NB4 (cell line): ENCODE results near the gene PRMT9.
A peak's percentile ranks its signal among the peaks of the same experiment; 100 is the strongest.

Experiments used
- DNase-seq: peaks from one replicate; pipeline ENCODE4 v3.0.0; 2010; ENCODE audit warnings: low read depth
- H3K4me3 ChIP-seq: one replicate; pipeline ENCODE4 v1.5.1; 2011; ENCODE audit warnings: mild to moderate bottlenecking, low read depth, low read length, moderate library complexity
- MYC ChIP-seq: IDR thresholded peaks from 2 replicates; pipeline ENCODE4 v1.6.1; 2011; ENCODE audit warnings: low read depth, low read length
- POLR2A ChIP-seq: IDR thresholded peaks from 2 replicates; pipeline ENCODE4 v1.6.1; 2011; ENCODE audit warnings: mild to moderate bottlenecking; ENCODE audit not compliant: insufficient read length; ENCODE audit errors: extremely low read depth
- TF ChIP-seq, protein P1 (sequence below): IDR thresholded peaks from 2 replicates; pipeline ENCODE4 v1.6.1; 2011; ENCODE audit warnings: low read depth, low read length
- TF ChIP-seq, protein P2 (sequence below): IDR thresholded peaks from one replicate; pipeline ENCODE4 v1.5.1; 2012; ENCODE audit warnings: low read depth, low read length

PRMT9 gene

DNA sequence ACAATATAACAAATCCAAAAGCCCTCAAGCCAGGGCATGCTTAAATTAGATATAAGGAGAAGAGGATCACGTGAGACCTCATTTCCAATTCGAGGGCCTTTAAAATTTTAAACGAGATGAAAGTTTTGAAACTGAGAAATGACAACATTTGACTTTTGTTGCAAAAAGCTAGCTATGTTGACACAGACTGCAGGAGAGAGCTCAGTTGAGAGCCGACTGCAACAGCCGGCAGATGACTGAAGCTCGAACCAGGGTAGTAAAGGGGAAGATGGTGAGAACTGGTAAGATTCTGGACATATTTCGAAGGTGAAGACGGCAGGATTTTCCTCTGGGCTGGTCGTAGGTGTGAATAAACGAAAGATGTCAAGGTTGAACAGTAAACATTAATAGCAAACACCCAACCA, 773 bp downstream of the PRMT9 start:
- H3K4me3 ChIP-seq, result peak overlapping the region; percentile 77
- TF ChIP-seq, protein P1, sequence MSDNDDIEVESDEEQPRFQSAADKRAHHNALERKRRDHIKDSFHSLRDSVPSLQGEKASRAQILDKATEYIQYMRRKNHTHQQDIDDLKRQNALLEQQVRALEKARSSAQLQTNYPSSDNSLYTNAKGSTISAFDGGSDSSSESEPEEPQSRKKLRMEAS, result no peak
- TF ChIP-seq, protein P2, sequence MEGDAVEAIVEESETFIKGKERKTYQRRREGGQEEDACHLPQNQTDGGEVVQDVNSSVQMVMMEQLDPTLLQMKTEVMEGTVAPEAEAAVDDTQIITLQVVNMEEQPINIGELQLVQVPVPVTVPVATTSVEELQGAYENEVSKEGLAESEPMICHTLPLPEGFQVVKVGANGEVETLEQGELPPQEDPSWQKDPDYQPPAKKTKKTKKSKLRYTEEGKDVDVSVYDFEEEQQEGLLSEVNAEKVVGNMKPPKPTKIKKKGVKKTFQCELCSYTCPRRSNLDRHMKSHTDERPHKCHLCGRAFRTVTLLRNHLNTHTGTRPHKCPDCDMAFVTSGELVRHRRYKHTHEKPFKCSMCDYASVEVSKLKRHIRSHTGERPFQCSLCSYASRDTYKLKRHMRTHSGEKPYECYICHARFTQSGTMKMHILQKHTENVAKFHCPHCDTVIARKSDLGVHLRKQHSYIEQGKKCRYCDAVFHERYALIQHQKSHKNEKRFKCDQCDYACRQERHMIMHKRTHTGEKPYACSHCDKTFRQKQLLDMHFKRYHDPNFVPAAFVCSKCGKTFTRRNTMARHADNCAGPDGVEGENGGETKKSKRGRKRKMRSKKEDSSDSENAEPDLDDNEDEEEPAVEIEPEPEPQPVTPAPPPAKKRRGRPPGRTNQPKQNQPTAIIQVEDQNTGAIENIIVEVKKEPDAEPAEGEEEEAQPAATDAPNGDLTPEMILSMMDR, result no peak
- TF ChIP-seq POLR2A, result no peak
- DNase-seq, result peak; percentile 33

DNA sequence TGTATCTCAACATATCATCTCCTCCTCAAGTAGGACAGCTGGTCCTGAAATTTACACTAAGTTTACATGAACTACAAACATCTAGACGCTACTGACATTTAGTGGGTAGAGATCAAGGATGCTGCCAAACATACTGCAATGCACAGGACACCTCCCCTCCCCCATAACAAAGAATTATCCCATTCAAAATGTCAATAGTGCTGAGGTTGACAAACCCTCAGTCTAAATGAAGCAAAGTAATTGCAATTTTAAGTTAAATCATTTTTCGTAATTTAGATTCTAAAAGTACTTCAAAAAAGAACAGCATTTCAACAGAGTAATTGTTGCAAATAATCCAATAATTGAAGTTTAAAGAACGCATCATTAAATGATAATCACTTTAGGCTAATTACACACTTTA, 1.2 kb downstream of the PRMT9 start:
- TF ChIP-seq, protein P1, result no peak
- TF ChIP-seq MYC (no peak), POLR2A (no peak)
- TF ChIP-seq, protein P2, result no peak
- peak overlapping the region; percentile 77 for H3K4me3 ChIP-seq
- peak; percentile 6 for DNase-seq

DNA sequence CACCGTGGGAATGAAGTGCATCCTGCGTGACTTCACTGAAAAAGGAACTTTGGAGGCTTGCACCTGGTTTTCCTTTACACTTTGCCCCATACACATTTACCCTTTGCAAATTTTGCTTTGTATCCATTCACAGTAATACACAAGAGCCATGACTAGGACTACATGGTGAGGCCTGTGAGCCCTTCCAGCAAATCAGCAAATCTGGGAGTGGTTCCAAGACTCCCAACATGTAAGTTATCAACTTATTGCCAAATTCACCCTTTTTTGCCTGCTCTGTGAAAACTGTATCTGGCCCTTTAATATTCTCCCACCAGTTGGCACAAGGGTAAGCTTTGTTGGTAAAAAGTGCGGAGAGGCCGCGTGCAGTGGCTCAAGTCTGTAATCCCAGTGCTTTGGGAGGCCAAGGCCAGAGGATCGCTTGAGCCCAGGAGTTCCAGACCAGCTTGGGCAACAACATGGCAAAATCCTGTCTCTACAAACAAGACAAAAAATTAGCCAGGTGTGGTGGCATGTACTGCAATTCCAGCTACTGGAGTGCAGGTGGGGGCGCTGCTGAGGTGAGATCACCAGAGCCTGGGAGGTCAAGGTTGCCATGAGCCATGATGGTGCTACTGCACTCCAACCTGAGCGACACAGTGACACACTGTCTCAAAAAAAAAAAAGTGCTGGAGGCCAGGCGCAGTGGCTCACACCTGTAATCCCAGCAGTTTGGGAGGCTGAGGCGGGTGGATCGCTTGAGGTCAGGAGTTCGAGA, 5.0 kb downstream of the PRMT9 start:
- DNase-seq, result no peak
- TF ChIP-seq POLR2A (no peak), MYC (no peak)
- TF ChIP-seq, protein P1, result no peak
- TF ChIP-seq, protein P2, result no peak

DNA sequence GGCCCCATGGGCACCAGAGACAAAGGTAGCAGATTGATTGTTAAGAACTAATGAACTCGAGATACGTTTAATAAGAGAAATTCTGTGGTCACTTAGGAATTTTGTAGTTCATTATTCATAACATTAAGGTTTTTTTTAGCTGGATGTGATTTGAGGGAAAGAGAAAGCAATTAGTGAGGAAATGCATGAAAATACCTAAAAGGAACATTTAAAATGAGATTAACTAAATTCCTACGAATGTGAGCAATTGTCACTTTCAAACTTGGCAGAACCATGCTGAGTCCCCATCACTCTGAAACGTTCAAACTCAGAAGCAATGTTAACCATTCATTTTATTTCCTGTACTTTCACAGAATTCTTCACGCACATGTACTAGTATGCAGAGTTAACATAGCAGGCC, 5.9 kb downstream of the PRMT9 start:
- H3K4me3 ChIP-seq, result no peak overlapping the region
- DNase-seq, result no peak
- TF ChIP-seq, protein P2, result no peak
- TF ChIP-seq POLR2A (no peak), MYC (no peak)
- TF ChIP-seq, protein P1, result no peak

More for the DNA sequence above, 5.0 kb downstream of the PRMT9 start:
- no peak overlapping the region for H3K4me3 ChIP-seq

DNA sequence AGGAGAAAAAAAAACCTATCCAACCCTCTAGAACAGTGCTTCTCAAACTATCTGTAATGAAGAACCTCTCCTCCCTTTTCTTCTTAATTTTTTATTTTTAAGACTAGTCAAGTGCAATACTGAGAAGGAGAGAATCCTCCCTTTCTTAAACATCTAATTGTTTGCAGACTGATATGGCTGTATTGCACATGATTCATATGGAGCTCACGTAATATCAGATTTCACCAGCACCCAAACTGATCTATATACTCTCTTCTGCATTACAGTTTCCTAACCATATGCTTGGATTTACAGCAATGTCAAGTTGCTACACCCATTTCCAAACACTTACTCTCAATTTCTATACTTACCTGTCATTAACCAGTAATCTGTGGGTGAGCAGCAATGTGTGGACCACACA, 9.5 kb downstream of the PRMT9 start:
- DNase-seq, result no peak
- TF ChIP-seq MYC (no peak), POLR2A (no peak)
- TF ChIP-seq, protein P1, result no peak
- TF ChIP-seq, protein P2, result no peak
- no peak overlapping the region for H3K4me3 ChIP-seq
